Astrocyte (in vitro differentiated cells and primary cell): Measurements from ENCODE around the gene DNMT1.
"Not testable (repeated sequence)": the region's sequence is repeated elsewhere in the genome, so short reads cannot be mapped to it uniquely, and the experiment has no call there.

ENCODE experiments used
- EZH2 ChIP-seq: IDR thresholded peaks from 2 replicates; pipeline ENCODE4 v1.6.1; 2012; ENCODE audit warnings: mild to moderate bottlenecking, low read length, inconsistent platforms; ENCODE audit not compliant: insufficient read depth
- TF ChIP-seq, protein P1 (sequence below): IDR thresholded peaks from 2 replicates; pipeline ENCODE4 v1.5.1; 2011; ENCODE audit warnings: low read depth, mild to moderate bottlenecking, inconsistent platforms, low read length, moderate library complexity; ENCODE audit not compliant: insufficient read depth

DNA sequence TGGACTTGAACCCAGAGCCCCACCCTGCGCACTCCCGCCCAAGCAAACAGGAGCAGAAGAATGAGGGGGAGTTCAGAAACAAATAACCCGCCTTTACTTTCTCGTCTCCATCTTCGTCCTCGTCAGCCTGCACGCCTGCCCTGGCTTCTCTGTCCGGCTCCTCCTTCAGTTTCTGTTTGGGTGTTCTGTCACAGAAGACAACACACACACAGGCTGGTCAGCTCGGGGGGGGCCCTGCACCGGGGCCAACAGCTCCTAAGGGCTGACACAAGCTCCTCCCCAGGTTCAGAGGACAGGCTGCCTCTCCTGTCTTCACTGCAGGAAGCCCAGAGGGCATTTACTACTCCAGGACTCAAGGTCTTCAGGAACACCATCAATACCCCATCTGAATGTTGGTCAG is 28.3 kb downstream of the DNMT1 start:
- TF ChIP-seq, protein P1, sequence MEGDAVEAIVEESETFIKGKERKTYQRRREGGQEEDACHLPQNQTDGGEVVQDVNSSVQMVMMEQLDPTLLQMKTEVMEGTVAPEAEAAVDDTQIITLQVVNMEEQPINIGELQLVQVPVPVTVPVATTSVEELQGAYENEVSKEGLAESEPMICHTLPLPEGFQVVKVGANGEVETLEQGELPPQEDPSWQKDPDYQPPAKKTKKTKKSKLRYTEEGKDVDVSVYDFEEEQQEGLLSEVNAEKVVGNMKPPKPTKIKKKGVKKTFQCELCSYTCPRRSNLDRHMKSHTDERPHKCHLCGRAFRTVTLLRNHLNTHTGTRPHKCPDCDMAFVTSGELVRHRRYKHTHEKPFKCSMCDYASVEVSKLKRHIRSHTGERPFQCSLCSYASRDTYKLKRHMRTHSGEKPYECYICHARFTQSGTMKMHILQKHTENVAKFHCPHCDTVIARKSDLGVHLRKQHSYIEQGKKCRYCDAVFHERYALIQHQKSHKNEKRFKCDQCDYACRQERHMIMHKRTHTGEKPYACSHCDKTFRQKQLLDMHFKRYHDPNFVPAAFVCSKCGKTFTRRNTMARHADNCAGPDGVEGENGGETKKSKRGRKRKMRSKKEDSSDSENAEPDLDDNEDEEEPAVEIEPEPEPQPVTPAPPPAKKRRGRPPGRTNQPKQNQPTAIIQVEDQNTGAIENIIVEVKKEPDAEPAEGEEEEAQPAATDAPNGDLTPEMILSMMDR, result not testable (repeated sequence)
- not testable (repeated sequence) for TF ChIP-seq EZH2
